HG03460 (cell line): ENCODE results near the gene BUB1B.

Experiments
- ATAC-seq: cut with Tn5 transposase; IDR thresholded peaks from one replicate; pipeline ENCODE4 v1.9.1; 2021; ENCODE audit not compliant: unreplicated experiment

The BUB1B gene

GRCh38 chr15:40175160-40175559 is 14.3 kb downstream of the BUB1B start:
- ATAC-seq, result no peak

GRCh38 chr15:40182358-40183029 is 21.6 kb downstream of the BUB1B start:
- ATAC-seq, result no peak

GRCh38 chr15:40183636-40184463 is 23.0 kb downstream of the BUB1B start:
- ATAC-seq, result no peak

- no peak for ATAC-seq
Measured at GRCh38 chr15:40190591-40190990, 29.7 kb downstream of the BUB1B start.

GRCh38 chr15:40192942-40193341 is 32.1 kb downstream of the BUB1B start:
- no peak for ATAC-seq

GRCh38 chr15:40197434-40197833 is 36.6 kb downstream of the BUB1B start:
- no peak for ATAC-seq

GRCh38 chr15:40198355-40199085 is 37.7 kb downstream of the BUB1B start:
- ATAC-seq, result no peak

- no peak for ATAC-seq
Measured at GRCh38 chr15:40204100-40204499, 43.2 kb downstream of the BUB1B start.

GRCh38 chr15:40217166-40217824 is 56.4 kb downstream of the BUB1B start:
- no peak for ATAC-seq

GRCh38 chr15:40219801-40220200 is 58.9 kb downstream of the BUB1B start:
- no peak for ATAC-seq

- ATAC-seq, result no peak
Measured at GRCh38 chr15:40222131-40222530, 61.3 kb downstream of the BUB1B start.

GRCh38 chr15:40226736-40227135 is 65.9 kb downstream of the BUB1B start:
- ATAC-seq, result no peak

GRCh38 chr15:40229316-40229715 is 68.4 kb downstream of the BUB1B start:
- ATAC-seq, result no peak

GRCh38 chr15:40229956-40230355 is 69.1 kb downstream of the BUB1B start:
- ATAC-seq, result no peak

- no peak for ATAC-seq
Measured at GRCh38 chr15:40232625-40233070, 71.8 kb downstream of the BUB1B start.

GRCh38 chr15:40233727-40234577 is 73.1 kb downstream of the BUB1B start:
- ATAC-seq, result no peak

GRCh38 chr15:40234783-40235182 is 73.9 kb downstream of the BUB1B start:
- no peak for ATAC-seq

- no peak for ATAC-seq
Measured at GRCh38 chr15:40235201-40235885, 74.5 kb downstream of the BUB1B start.

- ATAC-seq, result no peak
Measured at GRCh38 chr15:40238532-40239403, 77.9 kb downstream of the BUB1B start, which contains the start of gene PAK6. Gene PAK6 (plus strand): TSS chr15:40239063. CDS start chr15:40264786, 25,723 bp downstream.
